ENCODE results near the gene OR5F1.

Gene OR5F1

GRCh38 chr11:55994525-55994924, at the start of gene OR5F1:
Gene OR5F1, minus strand, starts transcription at chr11:55994625. Its CDS starts 0 bp downstream, at chr11:55994625.
- no peak for DNase-seq (ENCODE audit: low read depth in 2 of 2, low spot score in 1 of 2)

GRCh38 chr11:56027354-56027753, 32.9 kb upstream of the OR5F1 start, which contains the start of gene OR5AS1:
Gene OR5AS1, plus strand, starts transcription at chr11:56027654. Its CDS starts 2,765 bp downstream, at chr11:56030419.
- DNase-seq (ENCODE audit: low read depth in 2 of 2, low spot score in 1 of 2), result no peak

GRCh38 chr11:56013805-56014204, 19.4 kb upstream of the OR5F1 start:
- no peak for DNase-seq (ENCODE audit: low read depth in 2 of 2, low spot score in 1 of 2)

GRCh38 chr11:56010716-56011115, 16.3 kb upstream of the OR5F1 start:
- DNase-seq (ENCODE audit: low read depth in 2 of 2, low spot score in 1 of 2), result no peak

GRCh38 chr11:55970935-55971334, 23.5 kb downstream of the OR5F1 start:
- DNase-seq (ENCODE audit: low read depth in 2 of 2, low spot score in 1 of 2), result no peak

GRCh38 chr11:55969845-55970244, 24.6 kb downstream of the OR5F1 start, which contains the start of gene OR10AG1:
Gene OR10AG1, minus strand, starts transcription at chr11:55969945. Its CDS starts 38 bp downstream, at chr11:55969907.
- DNase-seq (ENCODE audit: low read depth in 2 of 2, low spot score in 1 of 2), result no peak

- no peak for DNase-seq (ENCODE audit: low read depth in 2 of 2, low spot score in 1 of 2)
Observed at GRCh38 chr11:55967914-55968313, 26.5 kb downstream of the OR5F1 start.

- no peak for DNase-seq (ENCODE audit: low read depth in 2 of 2, low spot score in 1 of 2)
Observed at GRCh38 chr11:55966391-55966790, 28.0 kb downstream of the OR5F1 start.

- DNase-seq (ENCODE audit: low read depth in 2 of 2, low spot score in 1 of 2), result no peak
Observed at GRCh38 chr11:55956521-55956920, 37.9 kb downstream of the OR5F1 start.

- no peak for DNase-seq (ENCODE audit: low read depth in 2 of 2, low spot score in 1 of 2)
Observed at GRCh38 chr11:55949330-55949729, 45.1 kb downstream of the OR5F1 start.
